Kidney (tissue), 14 donors: ENCODE data around the gene RNF113A. TPM values are rescaled to one million over a fixed set of nuclear protein-coding genes. Genes with fewer than 3 reads are reported as not detected.

ENCODE experiments used
- DNase-seq, 5 donors: peaks; one replicate each; pipeline ENCODE4 v3.0.0-alpha.2; 2013 to 2020
- FAIRE-seq: peaks from 2 replicates; lab custom pipeline; 2012; peaks lifted over from hg19 to GRCh38; lab: Jason Lieb, UNC
- H3K27ac ChIP-seq, 2 donors: one replicate each; pipeline ENCODE4 v1.7.0; 2013; ENCODE audit warnings: low read depth in 2 of 2, low read length in 2 of 2, inconsistent platforms in 1 of 2
- H3K27me3 ChIP-seq: one replicate; pipeline ENCODE4 v1.7.1; 2013; ENCODE audit warnings: low read length, inconsistent platforms; ENCODE audit not compliant: control insufficient read depth, insufficient read depth
- H3K36me3 ChIP-seq, 3 donors: one replicate each; pipeline versions ENCODE4 v1.7.0 to v1.7.1; 2013; ENCODE audit warnings: low read length in 3 of 3, control low read depth in 1 of 3, inconsistent platforms in 1 of 3; ENCODE audit not compliant: insufficient read depth in 3 of 3, control insufficient read depth in 2 of 3
- H3K4me1 ChIP-seq, 3 donors: one replicate each; pipeline versions ENCODE4 v1.7.0 to v1.7.1; 2013; ENCODE audit warnings: low read length in 3 of 3, inconsistent platforms in 1 of 3, low read depth in 1 of 3; ENCODE audit not compliant: control insufficient read depth in 2 of 3, insufficient read depth in 2 of 3
- H3K4me3 ChIP-seq, 3 donors: one replicate each; pipeline versions ENCODE4 v1.7.0 to v1.8.1; 2013; ENCODE audit warnings: low read length in 3 of 3, control low read depth in 1 of 3, inconsistent platforms in 1 of 3
- H3K9ac ChIP-seq, 3 donors: one replicate each; pipeline versions ENCODE4 v1.7.0 to v1.7.1; 2013; ENCODE audit warnings: low read length in 3 of 3, control low read depth in 1 of 3, inconsistent platforms in 1 of 3
- H3K9me3 ChIP-seq, 3 donors: one replicate each; pipeline versions ENCODE4 v1.7.0 to v1.7.1; 2013; ENCODE audit warnings: low read length in 3 of 3, control low read depth in 1 of 3, inconsistent platforms in 1 of 3; ENCODE audit not compliant: control insufficient read depth in 2 of 3, insufficient read depth in 1 of 3
- CTCF ChIP-seq: IDR thresholded peaks from 3 replicates; pipeline ENCODE4 v1.5.1; 2012; ENCODE audit warnings: mild to moderate bottlenecking, moderate library complexity, borderline replicate concordance; ENCODE audit not compliant: insufficient read depth; ENCODE audit errors: extremely low read depth
- intact Hi-C: fragments of 100-400 bp; cut with DNase I; formaldehyde crosslinking; loops from one replicate; pipeline ENCODE4 v1.11.1; 2022
- polyA plus RNA-seq: library from polyadenylated mRNA; stranded (reverse); fragments of 350-450 nt; fragmentation: Illumina TruSeq; extraction: RNeasy Lipid Tissue Mini Kit (QIAGEN cat#74804); gene quantifications from one replicate; pipeline ENCODE4 v1.2.3, GENCODE V29; 2014; ENCODE audit warnings: low read depth, low replicate concordance; ENCODE audit not compliant: insufficient read depth
- total RNA-seq: library from RNA; stranded (reverse); fragmentation: NEBNext Ultra II Directional; extraction: Animal tissue kit (Norgen Biotek cat#: 25700); gene quantifications from one replicate; pipeline ENCODE4 v1.2.1, GENCODE V29; 2021
- donor health status: control.
- donor health status: control.
- donor health status: control.
- donor health status: control.
- donor health status: control.
- donor health status: DM: yes; HTN: yes; CAD: no.
- donor health status: Normal renal cell carcinoma (clear cell type).

RNF113A gene
- total and polyA plus RNA-seq, 2 donors from 2014 or later = 13.3 to 18.7 TPM

- Histone ChIP-seq H3K27ac (no peak overlapping the region), H3K4me3 (no peak overlapping the region), H3K36me3 (no peaks in the 10 kb centered on the region), H3K9me3 (no peaks in the 10 kb centered on the region), H3K9ac (no peak overlapping the region), H3K4me1 (no peaks in the 10 kb centered on the region), H3K27me3 (no peaks in the 10 kb centered on the region)
- DNase-seq (no peak), FAIRE-seq (no peak)
- intact Hi-C loops = no loop called here
- no peak for TF ChIP-seq CTCF
Measured at GRCh38 chrX:119917877-119918276, 46.3 kb upstream of the RNF113A start.

DNA sequence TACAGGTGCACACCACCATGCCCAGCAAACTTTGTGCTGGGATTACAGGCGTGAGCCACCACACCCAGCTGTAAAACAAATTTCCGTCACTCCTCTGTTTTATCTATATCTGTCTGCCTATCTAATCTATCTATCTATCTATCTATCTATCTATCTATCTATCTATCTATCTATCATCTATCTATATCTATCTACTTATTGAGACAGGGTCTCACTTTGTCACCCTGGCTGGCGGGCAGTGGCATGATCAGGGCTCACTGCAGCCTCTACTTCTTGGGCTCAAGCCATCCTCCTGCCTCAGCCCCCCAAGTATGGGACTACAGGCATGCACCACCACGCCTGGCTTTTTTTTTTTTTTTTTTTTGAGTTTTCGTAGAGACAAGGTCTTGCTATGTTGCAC is 44.8 kb upstream of the RNF113A start:
- no peaks in the 10 kb centered on the region for H3K27me3 ChIP-seq
- TF ChIP-seq CTCF = no peak
- H3K27ac ChIP-seq = no peak overlapping the region
- no peak overlapping the region for H3K4me3 ChIP-seq
- no peaks in the 10 kb centered on the region for H3K4me1 ChIP-seq
- H3K36me3 ChIP-seq = no peaks in the 10 kb centered on the region
- DNase-seq (no peak), FAIRE-seq (no peak)
- intact Hi-C loops = no loop called here
- H3K9ac ChIP-seq = no peak overlapping the region
- H3K9me3 ChIP-seq = no peaks in the 10 kb centered on the region

- no peak for TF ChIP-seq CTCF
- Histone ChIP-seq H3K27me3 (no peaks in the 10 kb centered on the region), H3K4me3 (no peak overlapping the region), H3K4me1 (no peaks in the 10 kb centered on the region), H3K9ac (no peak overlapping the region), H3K36me3 (no peaks in the 10 kb centered on the region), H3K27ac (no peak overlapping the region), H3K9me3 (no peaks in the 10 kb centered on the region)
- FAIRE-seq = no peak
- no peak for DNase-seq
- intact Hi-C loops = no loop called here
Measured at GRCh38 chrX:119900976-119901375, 29.4 kb upstream of the RNF113A start.

DNA sequence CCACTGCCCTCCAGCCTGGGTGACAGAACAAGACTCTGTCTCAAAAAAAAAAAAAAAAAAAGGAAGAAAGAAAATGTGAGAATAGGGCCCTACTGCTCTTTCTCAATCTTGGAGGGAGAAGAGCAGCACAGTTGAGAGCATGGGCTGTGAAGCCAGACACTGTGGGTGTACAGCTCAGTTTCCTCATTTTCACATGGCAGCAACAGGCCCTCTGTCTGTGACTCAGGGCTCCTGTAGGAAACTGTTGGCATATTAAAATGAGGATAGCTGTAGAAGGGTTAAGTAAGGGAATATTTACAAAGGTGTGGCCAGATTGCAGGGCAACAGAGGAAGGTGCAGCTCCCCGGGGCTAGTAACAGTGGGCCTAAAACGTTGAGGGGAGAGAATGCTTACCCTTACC is 27.6 kb upstream of the RNF113A start:
- Histone ChIP-seq H3K9me3 (no peaks in the 10 kb centered on the region), H3K9ac (no peak overlapping the region), H3K4me3 (no peak overlapping the region), H3K27ac (no peak overlapping the region), H3K36me3 (no peaks in the 10 kb centered on the region), H3K4me1 (no peaks in the 10 kb centered on the region), H3K27me3 (no peaks in the 10 kb centered on the region)
- no peak for DNase-seq
- no peak for TF ChIP-seq CTCF
- no peak for FAIRE-seq
- intact Hi-C loops = no loop called here
